Kidney capillary endothelial cell (primary cell): ENCODE results near the gene CCDC27.

Experiments
- DNase-seq: peaks from one replicate; pipeline ENCODE4 v3.0.0-alpha.2; 2018; ENCODE audit warnings: low spot score

CCDC27 gene

DNA sequence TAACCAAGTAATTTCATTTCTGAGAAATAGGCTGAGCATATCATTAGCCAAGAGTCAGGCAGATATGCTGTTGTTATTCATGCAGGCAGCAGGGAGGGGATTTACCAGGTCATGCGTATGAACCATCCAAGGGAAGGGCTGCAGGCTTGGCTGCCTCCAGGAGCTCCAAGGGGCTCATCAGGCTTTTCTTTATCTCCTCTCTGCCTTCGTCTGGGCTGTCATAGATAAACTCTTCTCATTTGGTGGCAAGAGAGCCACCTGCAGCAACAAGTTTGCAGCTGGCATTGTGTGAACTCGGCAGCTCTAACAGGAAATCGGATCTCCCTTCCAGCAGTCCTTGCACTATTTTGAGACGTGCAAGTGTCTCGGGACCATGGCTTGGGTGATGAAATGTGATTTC lies 7.5 kb downstream of the CCDC27 start:
- DNase-seq, result no peak

DNA sequence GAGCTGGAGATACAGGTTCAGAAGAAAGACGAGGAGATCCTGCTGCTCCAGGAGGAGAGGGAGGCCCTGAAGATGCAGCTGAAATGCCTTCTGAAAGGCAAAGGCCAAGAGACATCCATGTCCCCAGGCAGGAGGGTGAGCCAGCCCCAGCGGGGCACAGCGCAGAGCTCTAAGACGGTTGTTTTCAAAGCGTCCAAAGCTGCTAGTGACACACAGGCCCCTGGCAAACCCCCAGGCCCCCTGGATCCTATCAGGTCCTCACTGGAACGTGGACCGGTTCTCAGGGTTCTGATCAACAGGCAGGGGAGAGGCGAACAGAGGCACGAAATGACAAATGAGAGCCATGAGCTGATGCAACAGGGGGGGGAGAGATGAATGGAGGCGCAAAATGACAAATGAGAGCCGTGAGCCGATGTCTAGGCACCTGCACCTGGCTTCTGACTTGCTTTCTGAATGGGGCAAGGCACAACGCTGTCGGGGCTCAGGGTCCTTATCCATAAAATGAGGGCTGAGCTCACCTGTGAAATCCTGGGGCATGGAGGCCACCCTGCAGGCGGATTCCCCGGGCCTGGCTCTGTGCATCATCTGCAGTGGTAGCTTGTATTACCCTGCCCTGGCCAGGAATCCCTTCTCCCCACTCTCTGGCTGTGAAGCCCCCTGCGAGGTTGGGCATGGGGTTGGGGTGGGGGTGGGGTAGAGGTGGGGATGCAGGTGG lies 9.2 kb downstream of the CCDC27 start:
- no peak for DNase-seq

DNA sequence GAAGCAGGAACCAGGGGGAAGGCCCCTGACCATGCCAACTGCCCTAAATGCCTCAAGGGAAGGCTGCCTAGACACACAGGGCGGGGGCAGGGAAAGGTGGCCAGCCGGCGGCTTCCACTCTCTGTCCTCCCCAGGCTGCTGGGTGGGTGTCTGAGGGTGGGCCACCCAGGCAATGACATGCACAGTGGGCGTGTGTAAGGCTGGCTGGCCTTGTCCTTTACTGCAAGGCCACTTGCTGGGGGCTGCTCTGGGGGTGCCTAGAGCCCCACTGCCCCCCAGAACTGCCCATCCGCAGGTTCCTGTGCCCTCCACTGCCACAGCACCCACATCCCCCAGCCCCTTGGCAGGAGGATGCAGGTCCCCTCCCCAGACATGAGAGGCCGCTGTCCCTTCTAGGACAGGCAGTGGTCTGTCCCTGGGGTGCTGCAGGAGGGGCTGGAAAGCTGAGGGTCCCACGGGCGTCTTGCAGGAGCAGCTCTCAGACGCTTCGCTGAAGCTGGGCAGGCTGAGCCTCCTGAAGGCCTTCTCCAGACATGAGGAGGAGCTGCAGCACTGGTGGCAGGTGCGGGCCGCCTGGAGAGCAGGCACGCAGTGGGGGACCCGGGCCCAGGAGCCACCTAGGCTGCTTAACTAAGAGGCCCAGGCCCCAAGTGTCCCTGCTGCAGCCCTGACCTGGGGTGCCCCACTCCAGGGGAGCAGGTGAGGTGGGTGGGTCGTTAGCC lies 10.1 kb downstream of the CCDC27 start:
- no peak for DNase-seq

DNA sequence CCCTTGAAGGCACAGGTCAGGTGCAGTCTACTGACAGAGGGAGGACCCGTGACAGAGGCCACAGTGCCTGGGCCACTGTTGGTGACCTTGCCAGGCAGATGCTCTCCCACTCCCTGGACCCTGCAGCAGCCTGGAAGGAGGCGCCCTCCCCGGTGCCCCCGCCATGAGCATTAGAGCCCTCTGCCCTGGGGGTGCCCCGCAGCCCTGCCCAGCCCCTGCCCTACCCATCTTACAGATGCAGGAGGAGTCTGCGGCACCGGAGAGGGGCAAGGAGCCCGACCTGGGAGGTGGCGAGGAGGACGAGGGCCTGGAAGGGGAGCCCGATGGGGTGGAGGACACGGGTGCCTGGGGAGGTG lies 10.6 kb downstream of the CCDC27 start:
- DNase-seq, result no peak

DNA sequence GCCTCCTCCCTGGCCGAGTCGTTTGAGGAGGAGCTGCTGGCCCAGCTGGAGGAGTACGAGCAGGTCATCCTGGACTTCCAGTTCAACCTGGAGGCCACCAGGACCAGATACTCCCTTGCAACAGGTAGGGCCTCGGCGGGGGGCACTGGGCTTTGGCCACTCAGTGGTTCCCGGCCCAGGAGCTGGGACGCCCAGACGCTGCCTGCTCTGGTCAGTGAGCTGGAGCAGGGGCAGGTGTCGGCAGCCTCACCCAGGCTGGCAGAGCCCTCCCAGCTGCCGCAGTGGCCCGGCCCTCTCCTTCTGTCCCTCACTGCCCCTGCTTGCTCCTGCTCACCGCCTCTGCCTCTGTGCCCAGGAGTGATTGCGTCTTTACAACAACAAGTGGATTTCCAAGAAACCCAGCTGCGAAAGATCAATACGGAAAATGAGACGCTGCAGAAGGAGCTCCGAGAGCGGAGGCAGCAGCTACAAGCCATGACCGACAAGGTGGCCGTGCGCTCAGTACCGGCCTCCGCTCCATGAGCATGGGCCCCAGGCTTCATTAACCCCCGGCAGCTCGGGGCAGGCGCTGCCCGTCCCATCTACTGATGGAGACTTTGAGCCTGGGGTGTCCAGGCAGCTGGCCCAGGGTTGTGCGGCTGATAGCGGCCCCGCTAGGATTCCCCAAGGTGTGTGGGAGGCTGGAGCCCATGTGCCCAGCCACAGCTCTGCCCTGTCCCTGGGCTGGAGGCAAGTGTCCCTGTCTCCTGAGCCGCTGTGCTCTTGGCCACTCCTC lies 11.3 kb downstream of the CCDC27 start:
- DNase-seq, result no peak

DNA sequence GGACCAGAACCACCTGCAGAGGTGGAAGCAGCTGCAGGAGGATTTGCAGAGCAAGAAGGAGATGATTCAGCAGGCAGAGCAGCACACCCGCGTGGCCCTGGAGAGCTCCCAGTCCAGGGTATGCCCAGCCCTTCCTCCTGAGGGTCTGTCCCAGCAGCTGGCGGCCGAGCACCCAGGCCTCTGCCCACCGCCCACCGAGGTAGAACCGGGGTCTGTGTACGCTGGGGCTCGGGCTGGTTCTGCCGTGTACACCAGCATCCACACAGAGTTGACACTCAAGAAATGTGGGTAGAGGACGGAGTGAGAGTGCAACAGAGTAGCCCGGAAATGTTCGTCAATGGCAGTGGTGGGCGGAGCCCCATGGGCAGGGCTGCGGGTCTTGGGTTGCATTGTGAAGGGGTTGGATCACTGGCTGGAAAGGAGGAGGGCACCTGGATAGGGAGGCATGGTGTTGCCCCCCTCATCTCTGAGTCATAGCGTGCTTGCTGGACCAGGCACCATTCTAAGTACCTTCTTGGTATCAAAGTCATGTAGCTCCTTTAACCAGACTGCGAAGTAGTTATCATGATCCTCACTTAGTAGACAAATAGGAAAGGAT lies 15.2 kb downstream of the CCDC27 start:
- DNase-seq, result no peak

DNA sequence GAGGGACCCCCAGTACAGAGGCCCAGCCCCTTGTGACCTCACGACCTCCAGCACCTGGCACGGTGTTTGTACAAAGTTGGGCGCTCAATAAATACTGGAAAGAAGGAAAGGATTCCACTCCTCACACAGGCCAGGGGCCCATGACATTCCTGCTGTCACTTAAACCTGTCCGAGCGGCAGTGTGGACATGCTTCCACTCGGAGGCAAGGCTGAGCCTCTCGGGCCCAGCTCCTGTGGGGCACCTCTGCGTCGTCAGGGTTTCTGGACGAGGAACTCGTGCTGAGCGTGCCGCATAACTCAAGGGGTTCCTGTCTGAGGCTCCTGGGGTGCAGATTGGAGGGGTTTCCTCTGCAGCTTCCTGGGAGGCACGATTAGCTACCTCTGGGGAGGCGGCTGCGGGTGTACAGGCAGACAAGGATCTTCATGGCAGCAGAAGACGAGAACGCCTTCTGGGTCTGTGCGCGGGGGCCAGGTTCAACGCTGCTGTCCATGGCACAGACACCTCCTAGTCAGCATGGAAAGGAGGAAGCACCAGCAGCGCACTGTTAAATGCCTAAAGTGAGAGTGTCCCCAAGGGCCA lies 16.7 kb downstream of the CCDC27 start:
- no peak for DNase-seq

DNA sequence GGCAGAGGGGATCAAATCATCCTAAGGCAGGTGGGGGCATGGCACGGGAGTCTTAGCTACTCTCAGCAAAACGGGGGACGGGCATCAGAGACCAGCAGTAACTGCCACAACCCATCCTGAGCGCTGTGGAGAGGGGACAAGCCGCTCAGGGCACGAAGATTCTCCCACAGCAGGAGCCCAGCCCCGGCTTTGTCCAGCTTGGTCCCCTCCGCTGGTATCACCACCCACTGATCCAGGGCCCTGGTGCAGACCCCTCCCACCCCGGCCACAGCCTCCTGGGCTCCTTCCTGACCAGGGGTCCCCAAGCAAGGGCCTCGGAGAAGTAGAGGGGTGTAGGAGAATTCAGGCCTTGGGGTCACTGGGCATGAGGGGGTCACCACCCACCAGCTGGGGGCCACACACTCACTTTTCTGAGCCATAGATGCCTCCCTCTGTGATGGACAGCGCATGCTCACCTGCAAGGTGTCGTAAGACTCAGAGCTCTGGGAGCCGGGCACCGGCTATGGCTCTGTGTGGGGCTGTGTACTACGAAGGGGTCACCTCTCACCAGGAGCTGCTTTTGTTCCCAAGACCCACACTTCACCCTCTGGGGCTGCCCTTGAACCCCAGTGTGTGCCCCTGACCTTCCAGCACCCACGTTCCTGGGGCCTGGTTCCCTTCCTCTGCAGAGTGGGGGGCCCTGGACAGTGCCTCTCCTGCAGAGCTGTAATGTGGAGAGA lies 18.0 kb downstream of the CCDC27 start:
- DNase-seq, result no peak

DNA sequence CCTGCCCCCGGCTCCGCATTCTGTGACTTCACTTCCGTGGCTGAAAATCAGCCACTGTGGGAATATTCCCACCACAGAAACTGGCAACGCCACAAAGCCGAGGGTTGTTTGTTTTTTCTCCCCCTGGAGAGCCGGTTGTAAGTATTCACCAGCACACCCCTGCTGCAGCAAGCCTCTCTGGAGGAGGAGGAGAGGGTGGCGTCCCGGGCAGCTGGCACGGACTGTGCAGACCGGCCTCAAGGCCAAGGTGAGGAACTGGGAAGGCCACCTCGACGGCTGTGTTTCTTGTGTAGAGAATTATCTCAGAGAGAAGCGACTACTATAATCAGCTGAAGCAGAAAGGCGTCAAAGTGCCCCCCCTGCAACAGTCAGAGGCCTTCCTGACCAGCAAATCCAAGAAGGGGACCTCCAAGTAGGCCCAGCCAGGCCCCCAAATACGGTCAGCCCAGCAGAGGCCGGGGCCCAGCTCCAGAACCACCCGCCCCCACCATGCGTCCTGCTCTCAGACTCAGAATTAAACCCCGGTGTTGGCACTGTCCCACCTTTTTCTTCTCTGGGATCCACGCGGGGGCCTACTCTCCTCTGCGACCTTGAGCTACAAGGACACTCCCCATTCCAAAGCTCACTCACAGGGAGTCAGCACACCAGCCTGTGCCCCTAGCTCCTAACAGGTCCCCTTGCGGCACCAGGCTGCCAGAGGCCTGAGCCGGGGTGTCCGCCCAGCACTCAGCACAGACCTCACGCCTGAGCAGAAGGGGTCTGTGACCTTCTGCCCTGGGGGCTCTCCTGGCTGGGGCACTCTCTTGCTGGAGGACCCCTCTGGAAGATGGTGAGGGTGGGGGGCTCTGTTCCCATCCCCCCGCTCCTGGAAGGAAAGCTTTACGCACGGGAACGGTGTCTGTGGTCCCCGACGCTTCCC lies 19.1 kb downstream of the CCDC27 start:
- no peak for DNase-seq

DNA sequence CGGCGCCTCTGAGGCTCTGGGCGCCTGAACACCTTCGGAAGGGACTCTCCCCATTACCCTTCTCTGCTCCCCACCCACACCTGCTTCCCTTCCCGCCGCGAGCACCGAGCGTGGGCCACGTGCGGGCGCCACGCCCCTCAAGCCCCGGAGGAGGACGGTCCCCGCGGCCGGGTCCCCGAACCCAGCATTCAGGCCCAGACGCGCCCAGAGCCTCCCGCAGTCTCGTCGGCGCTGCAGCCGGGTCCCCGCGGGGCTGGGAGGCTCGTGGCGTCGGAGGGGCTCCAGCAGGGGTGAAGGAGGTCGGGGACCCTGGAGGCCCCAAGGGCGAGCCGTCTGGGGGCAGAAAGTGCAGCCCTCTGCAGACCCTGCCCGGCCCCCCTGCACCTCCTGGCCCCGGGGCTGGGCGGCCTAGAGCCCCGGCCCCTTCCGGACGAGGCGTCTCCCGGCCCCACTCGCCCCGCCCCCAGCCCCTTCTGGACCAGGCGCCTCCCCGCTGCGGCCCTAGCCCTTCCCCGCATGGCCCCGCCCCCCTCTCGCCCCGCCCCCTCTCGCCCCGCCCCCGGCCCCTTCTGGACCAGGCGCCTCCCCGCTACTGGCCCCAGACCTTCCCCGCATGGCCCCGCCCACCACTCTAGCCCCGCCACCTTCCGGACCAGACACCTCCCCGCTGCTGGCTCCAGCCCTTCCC lies 19.9 kb downstream of the CCDC27 start:
- peak; percentile 12 for DNase-seq

DNA sequence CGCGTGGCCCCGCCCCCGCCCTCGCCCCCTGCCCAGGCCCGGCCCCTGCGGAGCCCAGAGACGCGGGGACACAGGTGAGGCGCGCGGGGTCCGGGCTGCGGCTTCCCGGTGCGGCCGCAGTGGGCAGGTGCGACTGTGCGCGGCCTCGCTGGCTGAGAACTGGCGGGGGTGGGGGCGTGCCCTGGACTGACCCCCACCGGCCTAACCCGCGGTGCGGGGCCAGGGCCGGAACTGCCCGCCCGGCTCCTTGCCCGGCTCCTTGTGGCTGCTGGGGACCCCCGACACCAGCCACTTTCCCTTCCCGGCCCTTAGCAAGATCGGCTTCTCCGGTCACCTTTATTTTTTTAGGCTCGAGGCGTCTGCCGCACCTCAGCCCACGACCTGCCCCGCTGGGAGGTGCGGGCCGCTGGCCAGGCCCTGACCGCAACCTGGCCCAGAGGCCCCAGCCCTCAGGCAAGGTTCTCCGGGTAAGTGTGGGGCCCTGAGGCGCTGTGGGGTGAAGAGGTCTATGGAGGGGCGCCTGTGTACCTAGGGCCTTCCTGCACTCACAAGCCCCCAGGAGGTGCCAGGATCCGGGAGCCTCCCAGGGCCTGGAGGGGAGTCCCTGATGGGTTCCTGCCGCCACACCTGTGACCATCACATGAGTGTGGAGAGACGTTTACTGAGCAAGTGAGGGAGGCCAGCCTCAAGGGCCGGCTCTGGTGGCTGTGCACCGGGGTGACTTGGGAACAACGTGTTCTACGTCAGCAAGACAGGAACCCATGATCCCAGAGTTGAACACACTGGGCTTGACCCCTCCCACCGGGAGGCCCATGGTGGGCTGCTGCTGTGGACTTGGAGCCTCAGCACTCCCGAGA lies 20.7 kb downstream of the CCDC27 start, which contains the start of gene SMIM1:
TSS of gene SMIM1 (plus strand) at position 35 of the 857 bp plus-strand sequence. CDS start 2,625 bp downstream, outside the sequence.
- no peak for DNase-seq

DNA sequence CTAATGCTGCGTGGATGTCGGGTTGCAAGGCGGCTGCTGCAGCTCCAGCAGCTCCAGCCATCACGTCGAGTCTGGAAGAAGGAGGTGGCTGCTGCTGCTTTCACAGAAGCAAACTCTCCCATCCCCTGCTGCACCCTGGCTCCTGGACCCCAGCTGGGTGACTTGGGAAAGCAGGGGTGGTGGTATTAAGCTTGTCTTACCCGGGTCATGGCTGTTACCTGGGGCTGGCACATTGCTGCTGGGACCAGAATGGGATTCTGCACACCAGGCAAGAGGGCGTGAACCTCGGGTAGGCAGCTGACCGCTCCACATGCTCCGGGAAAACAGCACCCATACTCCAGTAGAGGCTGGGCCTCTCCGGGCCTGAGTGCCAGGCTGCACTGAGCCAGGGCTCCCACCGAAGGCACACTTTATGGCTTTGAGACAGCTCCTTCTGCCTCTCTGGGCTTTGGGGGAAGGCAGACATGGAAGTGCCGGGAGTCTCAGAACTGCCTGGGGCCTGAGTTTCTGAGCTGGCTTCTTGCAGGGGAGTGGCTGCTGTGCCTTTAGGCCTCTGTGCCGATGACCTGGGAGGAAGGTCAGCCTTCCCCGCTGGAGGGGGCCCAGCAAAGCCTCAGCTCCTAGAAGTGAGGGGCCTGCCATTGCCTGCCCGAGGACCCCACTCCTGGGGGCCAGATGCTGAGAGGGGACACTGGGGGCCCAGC lies 21.5 kb downstream of the CCDC27 start:
- no peak for DNase-seq

DNA sequence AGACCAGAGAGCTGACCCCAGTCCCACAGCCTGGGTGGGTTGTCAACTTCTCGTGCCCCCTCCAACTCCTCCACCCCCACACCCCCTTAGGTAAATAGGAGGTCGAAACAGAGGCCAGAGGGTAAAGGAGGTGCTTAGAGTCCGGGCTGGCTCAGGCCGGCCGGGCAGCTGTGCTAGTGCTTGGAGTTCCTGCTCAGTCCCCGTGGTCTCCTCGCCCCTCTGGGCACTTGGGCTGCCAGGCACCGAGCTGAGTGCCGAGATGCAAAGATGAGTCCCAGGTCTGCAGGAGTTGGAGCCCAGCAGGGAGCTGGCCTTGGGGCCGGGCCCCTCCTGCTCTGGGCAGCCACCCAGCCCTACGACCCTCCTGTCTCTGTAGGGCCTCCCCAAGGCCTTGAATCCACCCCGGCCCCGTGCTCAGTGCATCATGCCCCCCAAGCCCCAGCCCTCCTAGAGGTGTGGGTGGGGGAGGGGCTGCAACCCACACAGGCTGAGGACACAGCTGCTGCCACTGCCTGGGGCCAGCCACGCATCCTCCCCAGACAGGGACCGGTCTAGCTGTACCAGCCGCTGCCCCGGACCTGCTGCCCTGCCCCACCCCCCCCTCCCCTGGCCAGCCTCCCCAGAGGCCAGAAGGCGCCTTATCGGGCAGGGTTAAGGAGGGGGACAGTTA lies 22.2 kb downstream of the CCDC27 start:
- no peak for DNase-seq

DNA sequence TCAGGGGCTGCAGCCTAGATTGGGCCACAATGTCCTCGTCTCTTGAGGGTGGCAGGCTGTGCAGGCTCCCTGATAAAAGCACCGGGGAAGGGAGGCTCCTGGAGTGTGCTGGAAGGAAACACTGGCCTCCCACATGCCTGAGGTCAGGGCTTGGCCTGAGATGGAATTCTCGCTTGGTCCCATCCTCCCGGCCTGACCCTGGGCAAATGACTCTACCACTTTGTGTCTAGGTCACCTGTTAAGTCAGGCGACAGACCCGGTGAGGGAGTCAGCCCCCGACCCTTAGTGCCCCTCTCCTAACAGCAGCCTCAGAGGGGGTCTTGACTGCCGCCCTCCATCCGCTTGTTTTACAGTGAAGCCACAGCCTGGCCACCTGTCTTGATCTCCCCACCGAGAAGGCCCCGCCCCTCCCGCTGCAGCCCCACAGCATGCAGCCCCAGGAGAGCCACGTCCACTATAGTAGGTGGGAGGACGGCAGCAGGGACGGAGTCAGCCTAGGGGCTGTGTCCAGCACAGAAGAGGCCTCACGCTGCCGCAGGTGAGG lies 22.8 kb downstream of the CCDC27 start:
- DNase-seq, result no peak

DNA sequence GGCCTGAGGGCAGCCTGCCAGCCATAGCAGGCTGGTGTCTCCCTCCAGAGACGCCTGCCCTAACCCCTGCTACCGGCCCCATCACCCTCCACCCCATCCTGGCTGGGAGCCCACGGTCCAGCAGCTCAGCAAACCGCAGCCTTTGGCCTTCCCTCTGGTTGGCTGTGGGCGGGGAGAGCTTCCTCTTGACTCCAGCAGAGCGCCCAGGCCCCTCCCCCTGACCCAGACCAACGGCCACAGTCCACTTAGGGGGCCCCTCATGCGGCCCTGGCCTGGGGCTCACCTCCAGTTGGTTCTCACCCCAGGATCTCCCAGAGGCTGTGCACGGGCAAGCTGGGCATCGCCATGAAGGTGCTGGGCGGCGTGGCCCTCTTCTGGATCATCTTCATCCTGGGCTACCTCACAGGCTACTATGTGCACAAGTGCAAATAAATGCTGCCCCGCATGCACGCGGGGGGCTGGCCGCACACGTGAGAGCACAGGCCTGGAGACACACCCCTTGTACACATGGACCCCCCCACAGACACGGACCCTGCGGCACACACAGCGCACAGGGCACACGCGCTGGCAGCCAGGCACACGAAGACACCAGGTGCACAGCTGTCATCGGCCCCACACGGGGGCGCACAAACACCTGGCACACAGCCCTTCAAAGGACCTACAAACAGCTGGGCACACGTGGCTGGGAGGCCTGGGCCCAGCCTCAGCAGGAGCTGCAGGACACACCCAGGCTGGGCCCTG lies 23.4 kb downstream of the CCDC27 start:
- DNase-seq, result no peak

DNA sequence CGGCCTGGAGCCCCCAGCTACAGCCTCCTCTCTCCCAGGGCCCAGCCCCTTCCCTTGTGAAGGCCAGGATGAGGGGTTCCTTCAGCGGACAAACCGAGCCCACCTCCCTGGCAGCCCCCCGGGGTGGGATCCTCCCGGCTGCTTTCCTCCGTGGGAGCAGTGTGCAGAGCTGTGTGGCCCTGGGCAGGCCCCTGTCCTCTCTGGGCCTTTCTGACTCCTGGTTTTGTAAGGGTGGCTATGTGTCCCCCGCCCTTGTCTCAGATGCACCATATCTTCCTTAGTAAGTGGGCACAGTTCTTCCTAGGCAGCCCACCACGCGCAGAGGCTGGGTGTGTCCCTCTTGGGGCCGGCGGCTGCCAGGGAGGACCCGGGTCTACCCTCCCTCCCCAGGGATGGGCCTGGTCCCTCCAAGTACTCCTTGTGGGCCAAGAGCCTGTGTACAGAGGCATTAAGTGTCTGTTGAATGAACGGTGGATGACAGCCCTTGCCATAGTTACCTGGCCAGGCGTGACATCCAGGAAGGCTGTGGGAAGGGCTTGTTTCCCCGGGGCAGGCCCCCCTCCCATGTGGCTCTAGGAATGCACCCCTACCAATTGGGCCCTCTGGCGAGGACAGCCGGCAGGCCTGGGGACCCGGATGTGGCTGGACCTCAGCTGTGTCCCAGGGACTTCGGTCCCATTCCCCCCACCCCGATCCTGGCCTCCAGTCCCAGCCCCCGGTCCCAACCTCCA lies 24.1 kb downstream of the CCDC27 start:
- no peak for DNase-seq
